Measurements from ENCODE around the gene CDK16.

CDK16 gene

GRCh38 chrX:47228550-47229270 lies 10.2 kb downstream of the CDK16 start:
- peaks cover 9% of the 10 kb centered on the region for H3K36me3 Mint-ChIP-seq
- no peaks in the 10 kb centered on the region for H3K9me3 Mint-ChIP-seq
- H3K4me3 Mint-ChIP-seq: no peak overlapping the region
- H3K27me3 Mint-ChIP-seq: no peaks in the 10 kb centered on the region
- no peak overlapping the region for H3K27ac Mint-ChIP-seq
- H3K4me1 Mint-ChIP-seq: peaks cover 4% of the 10 kb centered on the region

GRCh38 chrX:47229427-47229826 lies 10.9 kb downstream of the CDK16 start:
- H3K27me3 Mint-ChIP-seq: no peaks in the 10 kb centered on the region
- peaks cover 9% of the 10 kb centered on the region for H3K36me3 Mint-ChIP-seq
- no peak overlapping the region for H3K27ac Mint-ChIP-seq
- no peak overlapping the region for H3K4me3 Mint-ChIP-seq
- H3K4me1 Mint-ChIP-seq: peaks cover 4% of the 10 kb centered on the region
- no peaks in the 10 kb centered on the region for H3K9me3 Mint-ChIP-seq

GRCh38 chrX:47230136-47230868 lies 11.8 kb downstream of the CDK16 start:
- Mint-ChIP-seq H3K36me3 (peaks cover 9% of the 10 kb centered on the region), H3K4me1 (peaks cover 8% of the 10 kb centered on the region), H3K27me3 (no peaks in the 10 kb centered on the region), H3K9me3 (no peaks in the 10 kb centered on the region), H3K27ac (peak overlapping the region; percentile 23), H3K4me3 (no peak overlapping the region)

GRCh38 chrX:47231167-47231566 lies 12.7 kb downstream of the CDK16 start:
- H3K4me3 Mint-ChIP-seq: no peak overlapping the region
- H3K27ac Mint-ChIP-seq: peak overlapping the region; percentile 87
- no peaks in the 10 kb centered on the region for H3K9me3 Mint-ChIP-seq
- H3K36me3 Mint-ChIP-seq: peaks cover 11% of the 10 kb centered on the region
- peaks cover 17% of the 10 kb centered on the region for H3K4me1 Mint-ChIP-seq
- H3K27me3 Mint-ChIP-seq: no peaks in the 10 kb centered on the region

- Mint-ChIP-seq H3K27ac (peak overlapping the region; percentile 98), H3K27me3 (no peaks in the 10 kb centered on the region), H3K4me1 (peaks cover 19% of the 10 kb centered on the region), H3K4me3 (peak overlapping the region; percentile 91), H3K36me3 (peaks cover 9% of the 10 kb centered on the region), H3K9me3 (no peaks in the 10 kb centered on the region)
Observed at GRCh38 chrX:47232197-47232802, 13.8 kb downstream of the CDK16 start.

GRCh38 chrX:47232803-47233332 lies 14.4 kb downstream of the CDK16 start, which contains the start of gene USP11:
Gene USP11, plus strand, starts transcription at chrX:47233009. Its CDS starts 35 bp downstream, at chrX:47233044.
- Mint-ChIP-seq H3K27me3 (no peaks in the 10 kb centered on the region), H3K9me3 (no peaks in the 10 kb centered on the region), H3K4me1 (peaks cover 19% of the 10 kb centered on the region), H3K36me3 (peaks cover 9% of the 10 kb centered on the region), H3K27ac (peak within 1 kb of the TSS; percentile 98), H3K4me3 (peak within 1 kb of the TSS; percentile 91)

GRCh38 chrX:47233333-47234113 lies 15.0 kb downstream of the CDK16 start:
- H3K27me3 Mint-ChIP-seq: no peaks in the 10 kb centered on the region
- no peaks in the 10 kb centered on the region for H3K9me3 Mint-ChIP-seq
- H3K36me3 Mint-ChIP-seq: peaks cover 9% of the 10 kb centered on the region
- peaks cover 19% of the 10 kb centered on the region for H3K4me1 Mint-ChIP-seq
- peak overlapping the region; percentile 91 for H3K4me3 Mint-ChIP-seq
- peak overlapping the region; percentile 98 for H3K27ac Mint-ChIP-seq

- Mint-ChIP-seq H3K27me3 (no peaks in the 10 kb centered on the region), H3K36me3 (peaks cover 6% of the 10 kb centered on the region), H3K27ac (peak overlapping the region; percentile 88), H3K9me3 (no peaks in the 10 kb centered on the region), H3K4me3 (peak overlapping the region; percentile 60), H3K4me1 (peaks cover 19% of the 10 kb centered on the region)
Observed at GRCh38 chrX:47234583-47234982, 16.1 kb downstream of the CDK16 start.

- H3K36me3 Mint-ChIP-seq: peaks cover 2% of the 10 kb centered on the region
- H3K9me3 Mint-ChIP-seq: no peaks in the 10 kb centered on the region
- no peaks in the 10 kb centered on the region for H3K27me3 Mint-ChIP-seq
- H3K27ac Mint-ChIP-seq: peak overlapping the region; percentile 95
- peak overlapping the region; percentile 63 for H3K4me3 Mint-ChIP-seq
- H3K4me1 Mint-ChIP-seq: peaks cover 19% of the 10 kb centered on the region
Observed at GRCh38 chrX:47235691-47236103, 17.2 kb downstream of the CDK16 start.

- Mint-ChIP-seq H3K27ac (no peak overlapping the region), H3K9me3 (no peaks in the 10 kb centered on the region), H3K27me3 (no peaks in the 10 kb centered on the region), H3K36me3 (peaks cover 2% of the 10 kb centered on the region), H3K4me3 (no peak overlapping the region), H3K4me1 (peaks cover 15% of the 10 kb centered on the region)
Observed at GRCh38 chrX:47239199-47239598, 20.7 kb downstream of the CDK16 start.

- Mint-ChIP-seq H3K4me3 (no peak overlapping the region), H3K4me1 (peaks cover 14% of the 10 kb centered on the region), H3K27ac (no peak overlapping the region), H3K27me3 (no peaks in the 10 kb centered on the region), H3K36me3 (peaks cover 2% of the 10 kb centered on the region), H3K9me3 (no peaks in the 10 kb centered on the region)
Observed at GRCh38 chrX:47239898-47240545, 21.5 kb downstream of the CDK16 start.

GRCh38 chrX:47240619-47241018 lies 22.1 kb downstream of the CDK16 start:
- no peak overlapping the region for H3K4me3 Mint-ChIP-seq
- no peak overlapping the region for H3K27ac Mint-ChIP-seq
- H3K27me3 Mint-ChIP-seq: no peaks in the 10 kb centered on the region
- peaks cover 8% of the 10 kb centered on the region for H3K4me1 Mint-ChIP-seq
- no peaks in the 10 kb centered on the region for H3K36me3 Mint-ChIP-seq
- no peaks in the 10 kb centered on the region for H3K9me3 Mint-ChIP-seq

GRCh38 chrX:47241201-47242011 lies 22.9 kb downstream of the CDK16 start:
- Mint-ChIP-seq H3K36me3 (no peaks in the 10 kb centered on the region), H3K4me3 (no peak overlapping the region), H3K27me3 (no peaks in the 10 kb centered on the region), H3K27ac (no peak overlapping the region), H3K9me3 (no peaks in the 10 kb centered on the region), H3K4me1 (peaks cover under 1% of the 10 kb centered on the region)

- Mint-ChIP-seq H3K27ac (no peak overlapping the region), H3K4me1 (no peaks in the 10 kb centered on the region), H3K9me3 (no peaks in the 10 kb centered on the region), H3K4me3 (no peak overlapping the region), H3K27me3 (no peaks in the 10 kb centered on the region), H3K36me3 (no peaks in the 10 kb centered on the region)
Observed at GRCh38 chrX:47242321-47242720, 23.8 kb downstream of the CDK16 start.

Measured in activated naive CD4-positive, alpha-beta T cell treated with anti-CD3 and anti-CD28 coated beads, Interleukin-2, amount 50 U/mL, for 24 hours (primary cell).